T-helper 1 cell treated with Interleukin-12 subunit alpha and Interleukin-12 subunit beta and Interleukin-4 antibody, amounts not matched to agents 30 ng/mL and 1 ng/mL, for 36 hours (primary cell): ENCODE data around the gene PFDN1. TPM values are rescaled to one million over a fixed set of nuclear protein-coding genes. Genes with fewer than 3 reads are reported as not detected.

Source experiments
- intact Hi-C: fragments of 100-400 bp; cut with micrococcal nuclease; formaldehyde crosslinking; loops from one replicate; pipeline ENCODE4 v1.15.1; 2024
- total RNA-seq: library from RNA; stranded (reverse); gene quantifications from 2 replicates; pipeline ENCODE4 v1.2.3, GENCODE V29; 2022

The PFDN1 gene
- total RNA-seq, 1 donor from 2014 or later: 57.5 TPM

- intact Hi-C loops: loop anchor here (5.0 kb wide), 2 partner anchors 131 to 304 kb away; partner anchors contain the start of genes EIF4EBP3 and PURA
Observed at GRCh38 chr5:140242890-140243585, 59.9 kb downstream of the PFDN1 start.

GRCh38 chr5:140242099-140242498, 60.8 kb downstream of the PFDN1 start:
- intact Hi-C loops: loop anchor here (5.0 kb wide), 2 partner anchors 130 to 305 kb away; partner anchors contain the start of genes EIF4EBP3 and PURA

- intact Hi-C loops: loop anchor here (1.0 to 5.0 kb wide), 5 partner anchors 110 to 479 kb away; partner anchors contain the start of genes EIF4EBP3 and PURA
Observed at GRCh38 chr5:140240987-140241706, 61.8 kb downstream of the PFDN1 start.

- intact Hi-C loops: loop anchor here (1.0 to 5.0 kb wide), 5 partner anchors 111 to 480 kb away; partner anchors contain the start of genes EIF4EBP3 and PURA
Observed at GRCh38 chr5:140239939-140240700, 62.8 kb downstream of the PFDN1 start.

- intact Hi-C loops: no loop called here
Observed at GRCh38 chr5:140239461-140239860, 63.4 kb downstream of the PFDN1 start.

GRCh38 chr5:140238756-140239155, 64.1 kb downstream of the PFDN1 start:
- intact Hi-C loops: no loop called here

GRCh38 chr5:140236891-140237598, 65.9 kb downstream of the PFDN1 start:
- intact Hi-C loops: no loop called here

- intact Hi-C loops: no loop called here
Observed at GRCh38 chr5:140235791-140236551, 66.9 kb downstream of the PFDN1 start.

GRCh38 chr5:140234377-140234989, 68.4 kb downstream of the PFDN1 start:
- intact Hi-C loops: no loop called here

GRCh38 chr5:140232731-140233130, 70.2 kb downstream of the PFDN1 start:
- intact Hi-C loops: no loop called here

- intact Hi-C loops: no loop called here
Observed at GRCh38 chr5:140230373-140230772, 72.5 kb downstream of the PFDN1 start.

- intact Hi-C loops: no loop called here
Observed at GRCh38 chr5:140228364-140228837, 74.5 kb downstream of the PFDN1 start.

GRCh38 chr5:140227046-140227445, 75.9 kb downstream of the PFDN1 start:
- intact Hi-C loops: no loop called here

- intact Hi-C loops: no loop called here
Observed at GRCh38 chr5:140225396-140225795, 77.5 kb downstream of the PFDN1 start.

GRCh38 chr5:140224658-140225057, 78.2 kb downstream of the PFDN1 start:
- intact Hi-C loops: no loop called here

GRCh38 chr5:140223567-140223966, 79.3 kb downstream of the PFDN1 start:
- intact Hi-C loops: no loop called here

- intact Hi-C loops: no loop called here
Observed at GRCh38 chr5:140222416-140222815, 80.5 kb downstream of the PFDN1 start.

GRCh38 chr5:140221697-140222223, 81.1 kb downstream of the PFDN1 start:
- intact Hi-C loops: no loop called here

- intact Hi-C loops: no loop called here
Observed at GRCh38 chr5:140220698-140221064, 82.2 kb downstream of the PFDN1 start.
